ENCODE results near the gene CTSH. TPM values are rescaled to one million over a fixed set of nuclear protein-coding genes. Genes with fewer than 3 reads are reported as not detected.

Gene CTSH
- polyA plus RNA-seq, 1 donor (not counting 4 experiments of a cell fraction or from before 2014, with no cell fraction given): 23.0 TPM

GRCh38 chr15:78985859-78986475 lies 41.1 kb upstream of the CTSH start:
- Histone ChIP-seq H3K79me2 (ENCODE audit: control insufficient read depth, insufficient read depth, low read length) (no peaks in the 10 kb centered on the region), H3K9me1 (ENCODE audit: control insufficient read depth, extremely low read depth, insufficient read depth, low read length) (no peaks in the 10 kb centered on the region), H3K9ac (ENCODE audit: control insufficient read depth, extremely low read depth, insufficient read depth, low read length) (no peak overlapping the region), H3K27ac (ENCODE audit: control insufficient read depth, insufficient read depth, low read length) (no peak overlapping the region), H3K9me3 (ENCODE audit: control insufficient read depth, low read depth, low read length) (no peaks in the 10 kb centered on the region), H2AFZ (ENCODE audit: control insufficient read depth, low read length) (no peak overlapping the region), H3K4me3 (ENCODE audit: control insufficient read depth in 2 of 3, extremely low read depth in 1 of 3, insufficient read depth in 2 of 3, low read depth in 1 of 3, low read length in 3 of 3) (no peak overlapping the region), H3K4me2 (ENCODE audit: control insufficient read depth, extremely low read depth, insufficient read depth, low read depth, low read length) (no peak overlapping the region), H3K4me1 (ENCODE audit: control insufficient read depth, extremely low read depth, insufficient read depth, low read length) (peaks cover 21% of the 10 kb centered on the region), H4K20me1 (ENCODE audit: control insufficient read depth, extremely low read depth, insufficient read depth, low read length) (no peaks in the 10 kb centered on the region), H3K27me3 (ENCODE audit: control insufficient read depth, extremely low read depth, insufficient read depth, low read length) (no peaks in the 10 kb centered on the region), H3K36me3 (ENCODE audit: control insufficient read depth in 2 of 2, extremely low read depth in 1 of 2, insufficient read depth in 2 of 2, low read length in 2 of 2) (no peaks in the 10 kb centered on the region)
- TF ChIP-seq CTCF (optimal IDR thresholded peaks at IDR 0.05 in 1 of 3, IDR thresholded peaks at IDR 0.05 in 1 of 3, conservative IDR thresholded peaks at IDR 0.05 in 1 of 3; ENCODE audit: extremely low read depth in 1 of 3, insufficient read depth in 2 of 3, low read length in 3 of 3): no peak
- no peak for TF ChIP-seq EZH2 (IDR thresholded peaks at IDR 0.05; ENCODE audit: low read length)
- no peak for FAIRE-seq
- DNase-seq (ENCODE audit: low read depth, low spot score): no peak
- dilution Hi-C loops (cut with MboI; ENCODE audit: extremely low pct_ligation_motif_present, low sequenced_read_pairs): no loop called here

DNA sequence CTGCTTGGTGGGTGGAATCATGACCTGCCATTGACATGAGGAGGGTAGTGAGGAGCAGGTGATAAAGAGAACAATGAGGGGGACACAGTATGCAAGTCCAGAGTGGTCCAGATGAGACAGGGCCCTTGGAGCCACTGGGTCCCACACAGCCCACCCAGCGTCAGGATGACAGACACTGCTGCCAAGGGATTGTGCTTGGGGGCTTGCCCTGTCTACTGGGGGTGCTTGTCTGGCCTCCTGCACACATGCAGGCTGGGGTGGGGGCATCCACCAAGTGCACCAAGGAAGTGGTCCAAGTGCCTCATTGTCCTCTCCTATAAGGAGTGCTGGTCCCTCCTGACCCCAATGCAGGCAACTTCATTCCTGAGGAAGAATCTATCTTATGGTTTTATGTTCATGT lies 39.2 kb upstream of the CTSH start:
- TF ChIP-seq EZH2 (IDR thresholded peaks at IDR 0.05; ENCODE audit: low read length) (no peak), CTCF (optimal IDR thresholded peaks at IDR 0.05 in 1 of 3, IDR thresholded peaks at IDR 0.05 in 1 of 3, conservative IDR thresholded peaks at IDR 0.05 in 1 of 3; ENCODE audit: extremely low read depth in 1 of 3, insufficient read depth in 2 of 3, low read length in 3 of 3) (no peak)
- FAIRE-seq (no peak), DNase-seq (ENCODE audit: low read depth, low spot score) (no peak)

More for the DNA sequence above, 39.2 kb upstream of the CTSH start:
- Histone ChIP-seq H3K27me3 (ENCODE audit: control insufficient read depth, extremely low read depth, insufficient read depth, low read length) (no peaks in the 10 kb centered on the region), H3K9me3 (ENCODE audit: control insufficient read depth, low read depth, low read length) (no peaks in the 10 kb centered on the region), H3K4me3 (ENCODE audit: control insufficient read depth in 2 of 3, extremely low read depth in 1 of 3, insufficient read depth in 2 of 3, low read depth in 1 of 3, low read length in 3 of 3) (no peak overlapping the region), H3K9me1 (ENCODE audit: control insufficient read depth, extremely low read depth, insufficient read depth, low read length) (no peaks in the 10 kb centered on the region), H3K9ac (ENCODE audit: control insufficient read depth, extremely low read depth, insufficient read depth, low read length) (no peak overlapping the region), H2AFZ (ENCODE audit: control insufficient read depth, low read length) (no peak overlapping the region), H3K4me1 (ENCODE audit: control insufficient read depth, extremely low read depth, insufficient read depth, low read length) (peaks cover 18% of the 10 kb centered on the region), H4K20me1 (ENCODE audit: control insufficient read depth, extremely low read depth, insufficient read depth, low read length) (no peaks in the 10 kb centered on the region), H3K4me2 (ENCODE audit: control insufficient read depth, extremely low read depth, insufficient read depth, low read depth, low read length) (no peak overlapping the region), H3K27ac (ENCODE audit: control insufficient read depth, insufficient read depth, low read length) (no peak overlapping the region), H3K79me2 (ENCODE audit: control insufficient read depth, insufficient read depth, low read length) (no peaks in the 10 kb centered on the region), H3K36me3 (ENCODE audit: control insufficient read depth in 2 of 2, extremely low read depth in 1 of 2, insufficient read depth in 2 of 2, low read length in 2 of 2) (no peaks in the 10 kb centered on the region)
- dilution Hi-C loops (cut with MboI; ENCODE audit: extremely low pct_ligation_motif_present, low sequenced_read_pairs): no loop called here

Measured in keratinocyte (primary cell).